22Rv1 (cell line): Measurements from ENCODE around the gene ALOX5.

Experiments
- H3K27ac ChIP-seq: fragments of 450-650 bp; 2 replicates; pipeline ENCODE4 v1.5.1; 2017
- ZFX ChIP-seq: fragments of 450-650 bp; IDR thresholded peaks from 2 replicates; pipeline ENCODE4 v1.6.1; 2017; ENCODE audit warnings: antibody characterized with exemption, borderline replicate concordance
- TF ChIP-seq, protein P1 (sequence below): fragments of 450-650 bp; IDR thresholded peaks from 2 replicates; pipeline ENCODE4 v1.5.1; 2017; ENCODE audit warnings: mild to moderate bottlenecking

Gene ALOX5

DNA sequence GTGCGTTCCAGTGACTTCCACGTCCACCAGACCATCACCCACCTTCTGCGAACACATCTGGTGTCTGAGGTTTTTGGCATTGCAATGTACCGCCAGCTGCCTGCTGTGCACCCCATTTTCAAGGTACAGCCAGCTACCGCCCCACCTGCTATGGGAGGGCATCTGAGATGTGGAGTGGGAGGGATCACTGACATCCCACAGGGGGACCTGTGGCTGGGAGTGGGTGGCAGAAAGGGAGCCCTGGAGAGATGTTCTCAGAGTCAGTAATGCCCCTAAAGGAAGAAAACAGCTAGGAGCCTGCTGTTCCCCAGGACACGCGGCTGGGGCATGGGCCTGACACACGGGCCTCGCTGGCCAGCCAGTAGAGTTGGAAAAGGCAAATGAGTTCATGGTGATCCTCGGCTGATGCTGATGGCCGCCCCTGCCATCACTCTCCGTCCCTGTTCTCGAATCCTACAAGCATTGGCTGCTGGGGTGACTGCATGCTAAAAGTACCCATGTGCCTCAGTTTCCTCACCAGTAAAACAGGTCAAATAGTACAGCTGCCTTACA lies 66.6 kb downstream of the ALOX5 start:
- TF ChIP-seq ZFX = no peak
- TF ChIP-seq, protein P1, sequence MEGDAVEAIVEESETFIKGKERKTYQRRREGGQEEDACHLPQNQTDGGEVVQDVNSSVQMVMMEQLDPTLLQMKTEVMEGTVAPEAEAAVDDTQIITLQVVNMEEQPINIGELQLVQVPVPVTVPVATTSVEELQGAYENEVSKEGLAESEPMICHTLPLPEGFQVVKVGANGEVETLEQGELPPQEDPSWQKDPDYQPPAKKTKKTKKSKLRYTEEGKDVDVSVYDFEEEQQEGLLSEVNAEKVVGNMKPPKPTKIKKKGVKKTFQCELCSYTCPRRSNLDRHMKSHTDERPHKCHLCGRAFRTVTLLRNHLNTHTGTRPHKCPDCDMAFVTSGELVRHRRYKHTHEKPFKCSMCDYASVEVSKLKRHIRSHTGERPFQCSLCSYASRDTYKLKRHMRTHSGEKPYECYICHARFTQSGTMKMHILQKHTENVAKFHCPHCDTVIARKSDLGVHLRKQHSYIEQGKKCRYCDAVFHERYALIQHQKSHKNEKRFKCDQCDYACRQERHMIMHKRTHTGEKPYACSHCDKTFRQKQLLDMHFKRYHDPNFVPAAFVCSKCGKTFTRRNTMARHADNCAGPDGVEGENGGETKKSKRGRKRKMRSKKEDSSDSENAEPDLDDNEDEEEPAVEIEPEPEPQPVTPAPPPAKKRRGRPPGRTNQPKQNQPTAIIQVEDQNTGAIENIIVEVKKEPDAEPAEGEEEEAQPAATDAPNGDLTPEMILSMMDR = no peak
- no peak overlapping the region for H3K27ac ChIP-seq

- H3K27ac ChIP-seq = no peak overlapping the region
- TF ChIP-seq ZFX = no peak
- TF ChIP-seq, protein P1 = no peak
These were observed 67.5 kb downstream of the ALOX5 start for GRCh38 chr10:45441239-45442190.

DNA sequence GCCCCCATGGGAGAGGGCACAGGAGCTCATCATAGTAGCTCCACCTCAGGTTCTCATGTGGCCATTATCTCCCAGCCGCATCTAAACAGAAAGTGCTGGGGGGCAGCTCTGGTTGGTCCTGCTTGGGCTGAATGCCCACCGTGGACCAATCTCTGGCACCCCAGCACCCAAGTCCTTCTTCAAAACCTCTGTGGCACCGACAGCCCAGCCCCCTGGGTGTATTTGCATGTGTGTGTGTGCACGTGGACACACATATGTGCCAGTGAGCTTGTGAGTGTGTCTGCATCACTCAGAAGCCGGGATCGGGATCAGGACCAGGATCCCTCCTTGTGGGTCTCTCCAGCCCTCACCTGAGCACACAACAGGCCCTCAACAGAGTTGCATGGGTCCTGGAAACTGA lies 68.2 kb downstream of the ALOX5 start:
- TF ChIP-seq, protein P1 = no peak
- no peak for TF ChIP-seq ZFX
- H3K27ac ChIP-seq = no peak overlapping the region

DNA sequence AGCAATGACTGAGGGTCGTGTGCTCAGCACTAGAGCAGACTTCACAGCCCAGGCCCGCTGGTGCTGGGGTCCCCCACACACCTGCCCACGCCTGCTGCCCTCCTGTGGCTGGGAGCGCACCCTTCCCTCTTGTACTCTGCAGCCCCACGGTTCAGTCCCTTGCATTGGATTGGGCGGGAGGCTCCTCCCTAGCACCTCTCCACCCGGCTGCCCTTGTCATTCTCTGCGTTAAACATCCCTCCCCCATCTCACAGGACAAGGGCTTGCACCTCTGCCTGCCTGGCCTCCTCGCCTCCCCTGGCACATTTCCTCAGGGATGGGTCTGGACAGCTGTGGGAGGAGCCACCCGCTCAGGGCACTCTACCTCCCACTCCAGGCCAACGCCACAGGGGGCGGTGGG lies 68.6 kb downstream of the ALOX5 start:
- TF ChIP-seq, protein P1 = no peak
- TF ChIP-seq ZFX = no peak
- H3K27ac ChIP-seq = no peak overlapping the region

DNA sequence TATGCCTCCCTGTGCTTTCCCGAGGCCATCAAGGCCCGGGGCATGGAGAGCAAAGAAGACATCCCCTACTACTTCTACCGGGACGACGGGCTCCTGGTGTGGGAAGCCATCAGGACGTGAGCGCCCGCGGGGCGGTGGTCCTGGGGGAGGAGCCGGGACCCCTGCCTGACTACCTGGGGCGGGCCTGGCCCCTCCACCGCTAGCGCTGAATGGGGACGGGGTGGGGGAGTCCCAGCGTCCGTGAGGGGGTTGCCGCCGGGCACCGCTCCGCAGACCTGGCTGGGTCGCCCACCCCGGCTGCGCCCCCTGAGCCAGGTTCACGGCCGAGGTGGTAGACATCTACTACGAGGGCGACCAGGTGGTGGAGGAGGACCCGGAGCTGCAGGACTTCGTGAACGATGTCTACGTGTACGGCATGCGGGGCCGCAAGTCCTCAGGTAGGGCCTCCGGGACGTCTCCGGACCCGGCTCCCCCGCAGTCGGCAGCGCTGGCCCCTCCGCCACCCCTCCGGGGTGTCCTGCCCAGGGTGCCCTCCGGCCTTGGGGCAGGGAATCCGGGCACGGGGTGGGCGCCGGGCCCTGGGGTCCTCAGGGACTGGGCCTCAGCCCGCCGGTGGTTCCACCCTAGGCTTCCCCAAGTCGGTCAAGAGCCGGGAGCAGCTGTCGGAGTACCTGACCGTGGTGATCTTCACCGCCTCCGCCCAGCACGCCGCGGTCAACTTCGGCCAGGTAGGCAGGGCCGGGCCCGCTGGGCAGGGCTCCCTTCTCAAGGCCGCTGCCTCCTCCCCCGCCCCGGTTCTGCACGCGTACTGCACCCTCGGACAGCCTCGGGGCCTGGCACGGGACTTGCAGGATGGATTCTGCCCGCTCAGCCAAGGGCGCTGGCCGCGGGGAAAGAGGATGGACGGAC lies 69.3 kb downstream of the ALOX5 start:
- TF ChIP-seq, protein P1 = no peak
- no peak for TF ChIP-seq ZFX
- H3K27ac ChIP-seq = no peak overlapping the region

DNA sequence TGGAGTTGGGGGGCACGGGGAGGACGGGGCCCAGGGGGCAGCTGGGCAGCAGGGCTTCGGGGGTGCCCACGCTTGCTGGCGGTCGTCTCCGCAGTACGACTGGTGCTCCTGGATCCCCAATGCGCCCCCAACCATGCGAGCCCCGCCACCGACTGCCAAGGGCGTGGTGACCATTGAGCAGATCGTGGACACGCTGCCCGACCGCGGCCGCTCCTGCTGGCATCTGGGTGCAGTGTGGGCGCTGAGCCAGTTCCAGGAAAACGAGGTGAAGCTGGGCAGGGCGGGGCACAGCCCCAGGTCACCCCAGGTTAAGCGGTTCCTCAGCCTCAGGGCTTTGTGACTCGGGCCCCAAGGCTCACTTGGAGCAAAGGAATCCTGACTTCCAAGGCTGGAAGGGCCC lies 70.0 kb downstream of the ALOX5 start:
- H3K27ac ChIP-seq = no peak overlapping the region
- TF ChIP-seq, protein P1 = no peak
- no peak for TF ChIP-seq ZFX
